Measurements from ENCODE around the gene RFX8.

- no peak for TF ChIP-seq NR2F2 (IDR thresholded peaks at IDR 0.05; ENCODE audit: borderline replicate concordance, low read depth)
- TF ChIP-seq FOXM1 (CRISPR knock-in tag; IDR thresholded peaks at IDR 0.05), result no peak
- TF ChIP-seq RBFOX2 (IDR thresholded peaks at IDR 0.05; ENCODE audit: low read depth, low read length), result no peak
- TF ChIP-seq ZNF530 (CRISPR knock-in tag; IDR thresholded peaks at IDR 0.05; ENCODE audit: low read depth), result no peak
- no peak for TF ChIP-seq RBM39 (IDR thresholded peaks at IDR 0.05; ENCODE audit: low read depth, low read length, poor library complexity, severe bottlenecking)
- TF ChIP-seq ZNF766 (CRISPR knock-in tag; IDR thresholded peaks at IDR 0.05; ENCODE audit: borderline replicate concordance), result no peak
- TF ChIP-seq HINFP (CRISPR knock-in tag; IDR thresholded peaks at IDR 0.05; ENCODE audit: low read depth), result peak; percentile 66
- TF ChIP-seq CEBPB (IDR thresholded peaks at IDR 0.05; ENCODE audit: borderline replicate concordance, low read depth, low read length), result no peak
- TF ChIP-seq RORA (CRISPR knock-in tag; IDR thresholded peaks at IDR 0.05), result no peak
These were observed 42.1 kb upstream of the RFX8 start for GRCh38 chr2:101516823-101517690.
